Stimulated activated CD4-positive, alpha-beta T cell treated with anti-CD3 and anti-CD28 coated beads, Interleukin-2, amount 100 ng/mL, for 4 hours (primary cell): ENCODE results near the gene GIMAP6.
"Not testable (repeated sequence)": the region's sequence is repeated elsewhere in the genome, so short reads cannot be mapped to it uniquely, and the experiment has no call there.

Experiments
- DNase-seq: peaks from one replicate; pipeline ENCODE4 v3.0.0-alpha.2; 2020; ENCODE audit warnings: low read depth

GIMAP6 gene

GRCh38 chr7:150645259-150646020 is 13.3 kb upstream of the GIMAP6 start:
- DNase-seq: no peak

- no peak for DNase-seq
These were observed 10.7 kb upstream of the GIMAP6 start for GRCh38 chr7:150642926-150643325.

DNA sequence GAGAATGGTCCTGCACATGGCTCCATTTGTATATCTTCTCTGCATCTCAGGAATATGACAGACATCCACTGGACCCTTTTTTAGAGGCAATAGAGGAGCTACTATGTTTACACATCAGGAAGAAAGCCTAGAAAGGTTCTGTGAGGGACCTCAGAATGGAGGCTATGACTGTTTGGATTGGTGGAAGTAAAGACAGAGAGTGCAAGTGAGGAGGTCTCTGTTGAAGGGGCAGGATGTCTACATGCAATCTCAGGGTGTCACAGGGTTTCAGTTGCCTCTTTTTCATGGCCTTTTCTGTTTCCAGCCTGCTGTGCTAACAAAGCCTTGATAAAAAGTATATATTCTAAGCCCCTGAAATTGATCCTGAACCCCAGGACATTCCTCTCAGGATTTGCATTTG is 9.7 kb upstream of the GIMAP6 start:
- DNase-seq: no peak

DNA sequence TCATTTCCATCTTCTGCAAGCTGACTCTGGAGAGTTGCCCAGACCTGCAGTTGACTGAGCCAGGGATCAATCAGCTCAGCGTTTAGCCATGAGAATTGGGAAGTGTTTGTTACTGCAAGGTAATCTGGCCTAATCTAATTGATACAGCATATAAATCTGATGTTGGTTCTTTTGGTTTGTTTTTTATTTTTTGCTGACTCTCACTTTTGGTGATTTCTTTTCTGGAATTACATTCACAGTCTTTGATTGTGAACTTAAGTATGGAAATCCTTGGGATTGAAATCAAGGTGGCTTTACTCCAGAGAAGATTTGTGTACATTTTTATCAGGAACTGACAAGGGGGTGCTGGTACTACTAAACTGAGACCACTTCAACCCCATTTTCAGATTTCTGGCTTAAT is 1.7 kb upstream of the GIMAP6 start:
- DNase-seq: no peak

DNA sequence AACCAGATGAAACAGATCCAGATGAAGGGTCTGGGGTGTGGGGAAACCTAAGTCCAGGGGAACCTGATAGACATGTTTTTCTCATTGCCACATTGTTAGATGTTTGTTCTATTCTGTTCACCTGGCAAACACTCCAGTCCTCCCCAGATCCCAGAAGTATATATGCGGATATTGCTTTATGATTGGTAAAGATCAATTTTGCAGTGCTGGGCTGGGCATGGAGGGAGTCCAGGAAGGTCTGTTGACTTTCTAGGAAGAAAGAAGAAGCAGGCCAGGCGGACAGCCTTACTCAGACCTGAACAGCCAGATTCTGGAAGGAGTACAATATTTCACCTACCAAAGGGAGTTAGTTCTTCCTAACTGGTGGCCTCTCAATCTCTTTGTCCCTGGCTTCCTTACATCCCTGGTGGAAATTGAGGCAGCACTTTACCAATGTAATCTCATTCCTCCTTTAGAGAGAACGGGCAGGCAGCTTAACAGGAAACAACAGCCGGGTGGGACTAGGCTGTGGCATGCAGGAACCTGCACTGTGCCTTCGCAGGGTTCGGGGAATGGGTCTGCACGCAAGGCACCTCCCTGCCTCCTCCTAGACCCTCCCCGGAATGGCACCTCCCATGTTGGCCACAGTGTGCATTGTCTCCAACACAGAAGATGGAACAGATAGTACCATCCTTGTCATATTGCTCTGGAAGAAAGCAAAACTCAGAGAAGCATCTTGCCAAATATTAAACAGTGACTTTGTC is 930 bp downstream of the GIMAP6 start:
- DNase-seq: peak; percentile 32

DNA sequence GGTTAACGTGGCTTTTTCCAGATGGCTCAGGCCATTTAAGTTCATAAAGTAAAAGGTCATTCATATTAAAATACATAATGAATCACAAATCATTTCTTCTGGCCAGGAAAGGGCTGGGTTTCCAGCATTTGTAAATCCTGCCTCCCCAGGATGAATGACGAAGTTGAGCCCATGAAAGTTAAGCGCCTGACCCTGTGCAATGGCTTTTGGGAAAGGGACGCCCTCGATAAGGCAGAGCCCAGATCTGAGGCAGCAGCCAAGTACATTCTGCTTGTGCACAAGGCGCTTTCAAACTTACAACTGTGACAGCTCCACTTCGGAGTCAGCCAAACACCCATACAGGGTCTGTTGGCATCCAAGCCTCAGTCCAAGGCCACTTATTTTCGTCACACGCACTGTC is 2.8 kb downstream of the GIMAP6 start:
- no peak for DNase-seq

DNA sequence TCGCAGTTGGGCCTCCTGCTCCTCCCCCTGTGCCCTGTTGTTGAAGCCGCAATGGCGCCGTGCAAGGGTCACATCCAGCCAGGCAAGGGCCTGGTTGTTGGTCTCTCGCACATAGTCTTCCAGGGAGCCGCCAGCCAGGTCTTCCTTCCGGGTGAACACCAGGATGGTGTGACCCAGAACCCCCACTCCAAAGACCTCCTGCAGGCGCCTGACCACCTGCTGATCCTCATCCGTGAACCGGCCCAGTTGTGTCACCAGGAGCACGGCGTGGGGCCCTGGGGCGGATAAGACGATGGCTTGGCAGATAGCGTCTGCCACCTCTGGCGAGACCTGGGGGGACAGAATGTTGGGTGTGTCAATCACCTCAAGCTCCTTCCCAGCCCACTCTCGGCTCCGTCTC is 4.2 kb downstream of the GIMAP6 start:
- DNase-seq: no peak

DNA sequence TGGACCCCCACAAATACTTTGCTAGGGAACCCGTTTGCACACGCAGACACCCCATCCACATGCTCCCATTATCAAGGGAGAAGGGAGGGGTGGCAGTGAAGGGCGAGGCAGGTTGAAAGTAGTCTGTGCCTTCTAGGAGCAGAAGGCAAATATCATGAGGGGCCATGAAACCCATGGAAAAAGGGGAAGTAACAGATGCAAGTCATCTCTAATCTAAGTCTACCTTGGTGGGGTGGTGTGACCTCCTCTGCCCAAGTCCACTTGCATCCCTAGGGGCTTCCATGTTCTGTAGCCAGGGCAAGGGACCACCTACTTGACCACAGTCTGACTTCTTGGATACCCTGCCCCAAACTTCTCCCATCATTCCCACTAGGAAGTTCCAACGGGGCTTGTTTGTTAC is 5.5 kb downstream of the GIMAP6 start:
- no peak for DNase-seq

- no peak for DNase-seq
These were observed 10.8 kb downstream of the GIMAP6 start for GRCh38 chr7:150621376-150621775.

GRCh38 chr7:150620617-150621371 is 11.4 kb downstream of the GIMAP6 start:
- DNase-seq: no peak

DNA sequence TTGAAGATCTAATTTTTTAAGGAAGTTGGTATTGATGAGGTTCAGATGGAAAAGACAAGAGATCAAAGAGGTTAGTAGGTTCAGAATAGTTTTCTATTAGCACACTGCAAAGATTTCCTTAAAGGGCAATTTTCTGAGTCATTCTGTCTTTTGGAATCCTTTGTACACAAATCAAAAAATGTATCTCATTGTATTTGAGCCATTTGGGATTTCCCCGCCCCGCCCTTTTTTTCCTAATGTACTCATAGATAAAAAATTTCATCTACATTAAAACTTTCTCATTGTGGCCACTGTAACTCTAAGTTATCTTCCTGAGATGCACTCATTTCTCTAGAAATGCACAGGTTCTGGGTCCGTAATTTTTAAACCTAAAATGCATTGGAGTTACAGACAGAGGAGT is 12.1 kb downstream of the GIMAP6 start:
- peak; percentile 41 for DNase-seq

DNA sequence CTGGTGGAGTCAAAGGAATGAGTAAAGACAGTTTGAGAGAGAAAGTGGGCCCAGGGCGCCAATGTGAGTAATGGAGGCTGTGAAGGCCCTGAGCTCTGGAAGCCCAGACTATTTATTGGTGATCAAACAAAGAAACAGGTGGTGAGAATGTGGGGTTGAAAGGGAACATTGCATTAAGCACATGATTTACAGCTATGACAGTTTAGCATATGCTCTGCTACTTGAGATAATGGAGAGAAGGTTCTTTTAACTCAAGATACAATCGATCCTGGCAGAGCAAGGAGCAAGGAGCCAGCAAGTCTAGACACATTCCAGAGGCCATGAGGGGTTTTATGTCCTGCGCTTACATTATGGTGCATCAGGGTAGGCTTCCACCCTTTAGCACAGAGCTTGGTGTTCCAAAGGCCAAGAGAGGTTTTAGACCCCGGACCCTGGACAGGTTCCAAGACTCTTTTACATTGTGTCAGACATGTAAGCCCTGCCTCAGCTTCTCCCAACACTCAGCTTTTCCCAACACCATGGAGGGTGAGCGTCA is 16.9 kb downstream of the GIMAP6 start:
- DNase-seq: not testable (repeated sequence)

GRCh38 chr7:150614426-150614825 is 17.8 kb downstream of the GIMAP6 start:
- DNase-seq: not testable (repeated sequence)

DNA sequence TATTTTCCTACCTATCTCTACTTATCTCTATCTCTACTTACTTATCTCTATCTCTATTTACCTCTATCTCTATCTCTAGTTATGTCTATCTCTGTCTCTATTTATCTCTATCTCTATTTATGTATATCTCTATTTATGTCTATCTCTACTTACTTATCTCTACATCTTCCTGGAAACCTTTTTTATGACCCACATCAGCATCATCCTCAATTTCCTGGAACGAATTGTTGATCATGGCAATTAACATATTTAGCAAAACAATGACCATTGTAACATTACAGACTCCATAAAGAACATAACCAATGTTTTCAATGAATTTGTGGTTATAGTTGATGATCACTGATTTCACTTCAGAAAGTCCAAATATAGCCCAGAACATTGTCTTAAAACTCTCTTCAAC is 18.3 kb downstream of the GIMAP6 start:
- DNase-seq: no peak

DNA sequence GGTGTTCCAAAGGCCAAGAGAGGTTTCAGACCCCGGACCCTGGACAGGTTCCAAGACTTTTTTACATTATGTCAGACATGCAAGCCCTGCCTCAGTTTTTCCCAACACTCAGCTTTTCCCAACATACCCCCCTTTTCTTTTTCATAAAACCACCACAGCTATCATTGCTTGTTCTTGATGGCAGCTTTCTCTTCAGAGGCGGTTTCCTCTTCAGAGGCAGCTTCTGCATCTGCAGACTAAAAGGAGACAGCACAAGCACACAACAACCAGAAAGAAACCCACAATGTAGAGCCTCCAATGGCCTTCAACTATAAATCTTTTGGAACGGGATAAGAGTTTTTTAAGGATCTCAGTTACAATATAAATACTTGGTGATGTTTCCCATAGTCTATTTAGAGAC is 19.3 kb downstream of the GIMAP6 start:
- DNase-seq: no peak

GRCh38 chr7:150610233-150610632 is 22.0 kb downstream of the GIMAP6 start:
- no peak for DNase-seq

DNA sequence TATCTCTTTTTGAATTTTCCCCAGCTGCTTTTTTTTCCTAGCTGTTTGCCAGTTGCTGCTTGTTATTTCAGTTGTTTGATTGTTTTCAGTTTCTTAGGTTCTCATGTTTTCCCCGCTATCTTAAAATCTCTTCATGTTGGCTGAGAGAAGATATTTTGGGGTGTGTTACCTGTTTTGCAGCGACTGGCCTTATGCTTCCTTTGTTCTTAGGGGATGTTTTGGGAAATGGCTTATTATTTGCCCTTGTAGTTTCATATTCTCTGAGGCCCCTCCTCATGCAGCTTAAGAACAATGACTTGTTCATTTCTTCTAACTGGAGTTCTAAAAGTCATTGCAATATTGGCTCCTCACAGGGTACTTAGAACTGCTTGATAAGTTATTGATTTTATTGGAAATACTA is 28.6 kb downstream of the GIMAP6 start:
- DNase-seq: not testable (repeated sequence)

DNA sequence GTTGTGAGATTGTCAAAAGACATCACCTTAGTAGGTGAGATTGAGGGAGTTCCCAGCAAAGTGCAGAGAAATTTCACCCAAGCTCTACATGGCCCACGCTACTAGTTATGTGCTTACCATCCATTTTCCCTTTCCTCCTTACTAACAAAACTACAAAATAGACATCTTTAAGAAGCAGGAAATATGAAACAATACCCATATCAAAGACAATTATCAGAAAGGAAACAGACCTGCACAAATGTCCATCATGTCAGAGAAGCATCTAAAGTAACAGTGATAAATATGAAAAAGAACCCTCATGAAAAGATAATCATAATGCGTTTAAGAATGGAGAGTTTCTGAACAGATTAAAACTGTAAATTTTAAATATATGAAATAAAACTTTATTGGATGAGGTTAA is 36.8 kb downstream of the GIMAP6 start:
- no peak for DNase-seq

- DNase-seq: no peak
These were observed 37.4 kb downstream of the GIMAP6 start for GRCh38 chr7:150594805-150595204.

- DNase-seq: no peak
These were observed 44.6 kb downstream of the GIMAP6 start for GRCh38 chr7:150587551-150587950.

- DNase-seq: no peak
These were observed 45.4 kb downstream of the GIMAP6 start for GRCh38 chr7:150586785-150587152.

- DNase-seq: no peak
These were observed 46.0 kb downstream of the GIMAP6 start for GRCh38 chr7:150586068-150586784.
